NB4 (cell line): ENCODE data around the gene CABP1.

Experiments
- MYC ChIP-seq: IDR thresholded peaks from 2 replicates; pipeline ENCODE4 v1.6.1; 2011; ENCODE audit warnings: low read depth, low read length
- POLR2A ChIP-seq: IDR thresholded peaks from 2 replicates; pipeline ENCODE4 v1.6.1; 2011; ENCODE audit warnings: mild to moderate bottlenecking; ENCODE audit not compliant: insufficient read length; ENCODE audit errors: extremely low read depth
- TF ChIP-seq, protein P1 (sequence below): IDR thresholded peaks from one replicate; pipeline ENCODE4 v1.5.1; 2012; ENCODE audit warnings: low read depth, low read length
- TF ChIP-seq, protein P2 (sequence below): IDR thresholded peaks from 2 replicates; pipeline ENCODE4 v1.6.1; 2011; ENCODE audit warnings: low read depth, low read length

DNA sequence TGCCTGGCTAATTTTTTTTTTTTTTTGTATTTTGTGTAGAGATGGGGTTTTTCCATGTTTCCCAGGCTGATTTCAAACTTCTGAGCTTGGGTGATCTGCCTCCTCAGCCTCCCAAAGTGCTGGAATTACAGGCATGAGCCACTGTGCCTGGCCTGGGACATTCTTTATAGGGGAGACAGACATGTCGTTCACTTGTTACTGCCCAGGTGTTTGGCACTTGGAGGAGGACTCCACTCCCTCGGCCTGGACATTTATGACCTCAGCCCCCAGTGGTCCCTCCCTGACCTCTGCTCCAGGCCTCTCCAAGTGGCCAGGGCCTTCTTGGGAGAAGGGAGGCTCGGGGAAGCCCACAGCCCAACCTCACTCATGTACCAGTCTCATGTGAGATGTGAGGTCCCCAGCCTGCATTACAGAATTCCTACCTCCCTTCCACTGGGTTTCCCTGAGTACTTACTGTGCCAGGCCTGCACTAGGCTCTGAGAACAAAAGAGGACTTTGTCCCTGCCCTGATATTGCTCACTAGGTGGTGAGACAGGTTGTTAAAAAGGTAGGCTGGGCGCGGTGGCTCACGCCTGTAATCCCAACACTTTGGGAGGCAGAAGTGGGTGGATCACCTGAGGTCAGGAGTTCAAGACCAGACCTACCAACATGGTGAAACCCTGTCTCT lies 49.6 kb upstream of the CABP1 start:
- TF ChIP-seq, protein P1, sequence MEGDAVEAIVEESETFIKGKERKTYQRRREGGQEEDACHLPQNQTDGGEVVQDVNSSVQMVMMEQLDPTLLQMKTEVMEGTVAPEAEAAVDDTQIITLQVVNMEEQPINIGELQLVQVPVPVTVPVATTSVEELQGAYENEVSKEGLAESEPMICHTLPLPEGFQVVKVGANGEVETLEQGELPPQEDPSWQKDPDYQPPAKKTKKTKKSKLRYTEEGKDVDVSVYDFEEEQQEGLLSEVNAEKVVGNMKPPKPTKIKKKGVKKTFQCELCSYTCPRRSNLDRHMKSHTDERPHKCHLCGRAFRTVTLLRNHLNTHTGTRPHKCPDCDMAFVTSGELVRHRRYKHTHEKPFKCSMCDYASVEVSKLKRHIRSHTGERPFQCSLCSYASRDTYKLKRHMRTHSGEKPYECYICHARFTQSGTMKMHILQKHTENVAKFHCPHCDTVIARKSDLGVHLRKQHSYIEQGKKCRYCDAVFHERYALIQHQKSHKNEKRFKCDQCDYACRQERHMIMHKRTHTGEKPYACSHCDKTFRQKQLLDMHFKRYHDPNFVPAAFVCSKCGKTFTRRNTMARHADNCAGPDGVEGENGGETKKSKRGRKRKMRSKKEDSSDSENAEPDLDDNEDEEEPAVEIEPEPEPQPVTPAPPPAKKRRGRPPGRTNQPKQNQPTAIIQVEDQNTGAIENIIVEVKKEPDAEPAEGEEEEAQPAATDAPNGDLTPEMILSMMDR = no peak
- TF ChIP-seq, protein P2, sequence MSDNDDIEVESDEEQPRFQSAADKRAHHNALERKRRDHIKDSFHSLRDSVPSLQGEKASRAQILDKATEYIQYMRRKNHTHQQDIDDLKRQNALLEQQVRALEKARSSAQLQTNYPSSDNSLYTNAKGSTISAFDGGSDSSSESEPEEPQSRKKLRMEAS = no peak
- TF ChIP-seq POLR2A (no peak), MYC (no peak)
